ENCODE data around the gene L3MBTL3. TPM values are rescaled to one million over a fixed set of nuclear protein-coding genes. Genes with fewer than 3 reads are reported as not detected.

Gene L3MBTL3
- total RNA-seq, 4 donors from 2014 or later = 8.1 to 18.1 (median 14.2) TPM

- H3K27me3 ChIP-seq = no peaks in the 10 kb centered on the region
- no peaks in the 10 kb centered on the region for H3K36me3 ChIP-seq
- no peak for DNase-seq
- intact Hi-C loops (cut with DNase I) = no loop called here
- no peak overlapping the region for H3K27ac ChIP-seq
- no peaks in the 10 kb centered on the region for H3K9me3 ChIP-seq
- no peaks in the 10 kb centered on the region for H3K4me1 ChIP-seq
- WGBS, 2 donors = 86 to 91% methylated on average over 6 of the region's 6 CpGs
- no peak overlapping the region for H3K4me3 ChIP-seq (replicated peaks in 1 of 3)
- TF ChIP-seq CTCF (IDR thresholded peaks at IDR 0.05) (no peak), POLR2A (IDR thresholded peaks at IDR 0.05) (no peak)
These were observed 99.9 kb downstream of the L3MBTL3 start for GRCh38 chr6:130118236-130118635.

DNA sequence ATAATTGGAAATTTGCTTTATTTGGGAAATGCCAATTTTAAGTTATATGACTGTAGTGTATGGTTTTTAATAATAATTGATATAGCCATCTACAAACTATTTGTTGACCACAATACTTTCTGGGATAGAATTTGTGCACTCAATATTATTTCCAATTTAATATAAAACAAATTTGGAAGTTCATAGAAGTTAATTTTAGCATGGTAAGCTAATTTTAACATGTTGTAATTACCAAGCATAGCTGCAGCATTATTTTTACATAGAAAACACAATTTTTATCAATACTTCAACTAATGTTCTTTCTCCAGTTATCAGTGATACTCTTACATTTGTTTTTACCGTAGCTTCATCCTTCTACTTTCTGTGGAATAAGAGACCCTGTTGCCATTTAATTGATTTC, 100.8 kb downstream of the L3MBTL3 start:
- 96 to 100% methylated on average over 1 of the region's 1 CpG for WGBS, 2 donors
- Histone ChIP-seq H3K27ac (no peak overlapping the region), H3K36me3 (no peaks in the 10 kb centered on the region), H3K4me1 (no peaks in the 10 kb centered on the region), H3K4me3 (replicated peaks in 1 of 3) (no peak overlapping the region), H3K9me3 (no peaks in the 10 kb centered on the region), H3K27me3 (no peaks in the 10 kb centered on the region)
- intact Hi-C loops (cut with DNase I) = no loop called here
- TF ChIP-seq POLR2A (IDR thresholded peaks at IDR 0.05) (no peak), CTCF (IDR thresholded peaks at IDR 0.05) (no peak)
- no peak for DNase-seq

DNA sequence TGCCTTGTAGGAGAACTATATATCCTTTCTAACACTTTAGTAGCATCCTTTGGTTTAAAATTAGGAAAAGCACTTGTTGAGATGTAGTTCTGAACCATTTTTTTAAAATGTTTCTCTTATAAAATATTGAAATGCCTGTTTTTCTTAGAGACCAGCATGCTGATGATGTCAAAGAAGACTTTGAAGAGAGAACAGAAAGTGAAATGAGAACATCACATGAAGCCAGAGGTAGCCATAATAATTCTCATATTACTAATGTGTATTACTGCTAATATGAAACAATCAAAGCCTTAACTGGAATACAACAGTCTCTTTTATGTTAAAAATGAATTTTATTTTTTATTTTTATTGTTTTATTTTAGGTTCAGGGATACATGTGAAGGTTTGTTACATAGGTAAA, 102.3 kb downstream of the L3MBTL3 start:
- Histone ChIP-seq H3K9me3 (no peaks in the 10 kb centered on the region), H3K4me3 (replicated peaks in 1 of 3) (no peak overlapping the region), H3K27ac (no peak overlapping the region), H3K36me3 (no peaks in the 10 kb centered on the region), H3K27me3 (no peaks in the 10 kb centered on the region), H3K4me1 (no peaks in the 10 kb centered on the region)
- no peak for TF ChIP-seq POLR2A (IDR thresholded peaks at IDR 0.05)
- no peak for TF ChIP-seq CTCF (IDR thresholded peaks at IDR 0.05)
- DNase-seq = no peak
- intact Hi-C loops (cut with DNase I) = no loop called here

GRCh38 chr6:130122243-130122642, 103.9 kb downstream of the L3MBTL3 start:
- H3K9me3 ChIP-seq = no peaks in the 10 kb centered on the region

GRCh38 chr6:130127195-130127594, 108.8 kb downstream of the L3MBTL3 start:
- Histone ChIP-seq H3K36me3 (no peaks in the 10 kb centered on the region), H3K27ac (no peak overlapping the region), H3K27me3 (no peaks in the 10 kb centered on the region), H3K9me3 (no peaks in the 10 kb centered on the region), H3K4me3 (replicated peaks in 1 of 3) (no peak overlapping the region), H3K4me1 (no peaks in the 10 kb centered on the region)
- TF ChIP-seq POLR2A (IDR thresholded peaks at IDR 0.05) (no peak), CTCF (IDR thresholded peaks at IDR 0.05) (no peak)
- 58 to 63% methylated on average over 2 of the region's 2 CpGs for WGBS, 2 donors
- intact Hi-C loops (cut with DNase I) = no loop called here
- DNase-seq = no peak

More at GRCh38 chr6:130122243-130122642, 103.9 kb downstream of the L3MBTL3 start:
- Histone ChIP-seq H3K36me3 (no peaks in the 10 kb centered on the region), H3K4me1 (no peaks in the 10 kb centered on the region), H3K4me3 (replicated peaks in 1 of 3) (no peak overlapping the region), H3K27ac (no peak overlapping the region), H3K27me3 (no peaks in the 10 kb centered on the region)
- TF ChIP-seq POLR2A (IDR thresholded peaks at IDR 0.05) = no peak
- 93 to 97% methylated on average over 2 of the region's 2 CpGs for WGBS, 2 donors
- intact Hi-C loops (cut with DNase I) = no loop called here
- DNase-seq = no peak

- WGBS, 2 donors = 91 to 93% methylated on average over 5 of the region's 5 CpGs
- intact Hi-C loops (cut with DNase I) = no loop called here
These were observed 109.9 kb downstream of the L3MBTL3 start for GRCh38 chr6:130128326-130128725.

More at GRCh38 chr6:130128326-130128725, 109.9 kb downstream of the L3MBTL3 start:
- Histone ChIP-seq H3K27me3 (no peaks in the 10 kb centered on the region), H3K9me3 (no peaks in the 10 kb centered on the region), H3K27ac (no peak overlapping the region), H3K4me1 (no peaks in the 10 kb centered on the region), H3K36me3 (no peaks in the 10 kb centered on the region), H3K4me3 (replicated peaks in 1 of 3) (no peak overlapping the region)
- DNase-seq = no peak
- TF ChIP-seq POLR2A (IDR thresholded peaks at IDR 0.05) = no peak
- TF ChIP-seq CTCF (IDR thresholded peaks at IDR 0.05) = no peak

Measured in thyroid gland (tissue), 4 donors.